ENCODE measurements around the gene ISG20L2.

DNA sequence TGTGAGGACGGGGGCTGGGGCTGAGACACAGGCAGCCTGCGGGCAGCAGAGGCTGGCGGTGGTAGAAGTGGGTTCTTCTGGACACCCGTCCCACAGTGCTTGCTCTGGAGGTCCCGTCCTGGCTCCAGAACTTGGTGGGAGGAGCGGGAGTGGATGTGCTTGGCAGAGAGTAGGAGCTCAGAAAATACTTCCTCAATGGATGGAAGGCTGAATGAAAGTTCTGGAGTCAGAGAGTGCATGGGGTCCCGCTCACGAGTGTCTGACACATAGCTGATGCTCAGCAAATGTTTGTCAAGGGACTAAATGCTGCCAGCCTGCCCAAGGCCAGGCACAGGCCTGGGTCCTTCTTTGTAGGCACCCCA is 37.9 kb downstream of the ISG20L2 start:
- TF ChIP-seq, protein P1, sequence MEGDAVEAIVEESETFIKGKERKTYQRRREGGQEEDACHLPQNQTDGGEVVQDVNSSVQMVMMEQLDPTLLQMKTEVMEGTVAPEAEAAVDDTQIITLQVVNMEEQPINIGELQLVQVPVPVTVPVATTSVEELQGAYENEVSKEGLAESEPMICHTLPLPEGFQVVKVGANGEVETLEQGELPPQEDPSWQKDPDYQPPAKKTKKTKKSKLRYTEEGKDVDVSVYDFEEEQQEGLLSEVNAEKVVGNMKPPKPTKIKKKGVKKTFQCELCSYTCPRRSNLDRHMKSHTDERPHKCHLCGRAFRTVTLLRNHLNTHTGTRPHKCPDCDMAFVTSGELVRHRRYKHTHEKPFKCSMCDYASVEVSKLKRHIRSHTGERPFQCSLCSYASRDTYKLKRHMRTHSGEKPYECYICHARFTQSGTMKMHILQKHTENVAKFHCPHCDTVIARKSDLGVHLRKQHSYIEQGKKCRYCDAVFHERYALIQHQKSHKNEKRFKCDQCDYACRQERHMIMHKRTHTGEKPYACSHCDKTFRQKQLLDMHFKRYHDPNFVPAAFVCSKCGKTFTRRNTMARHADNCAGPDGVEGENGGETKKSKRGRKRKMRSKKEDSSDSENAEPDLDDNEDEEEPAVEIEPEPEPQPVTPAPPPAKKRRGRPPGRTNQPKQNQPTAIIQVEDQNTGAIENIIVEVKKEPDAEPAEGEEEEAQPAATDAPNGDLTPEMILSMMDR (IDR thresholded peaks at IDR 0.05; ENCODE audit: low read depth, low read length), result no peak
- TF ChIP-seq, protein P2, sequence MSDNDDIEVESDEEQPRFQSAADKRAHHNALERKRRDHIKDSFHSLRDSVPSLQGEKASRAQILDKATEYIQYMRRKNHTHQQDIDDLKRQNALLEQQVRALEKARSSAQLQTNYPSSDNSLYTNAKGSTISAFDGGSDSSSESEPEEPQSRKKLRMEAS (IDR thresholded peaks at IDR 0.05; ENCODE audit: low read depth, low read length), result no peak
- TF ChIP-seq POLR2A (IDR thresholded peaks at IDR 0.05; ENCODE audit: extremely low read depth, insufficient read length) (no peak), MYC (IDR thresholded peaks at IDR 0.05; ENCODE audit: low read depth, low read length) (no peak)
